Natural killer cell (primary cell): Measurements from ENCODE around the gene TMEM236. TPM values are rescaled to one million over a fixed set of nuclear protein-coding genes. Genes with fewer than 3 reads are reported as not detected.

ENCODE experiments used
- ATAC-seq, 3 donors: fragments of 150-1000 bp in 2 of 3; fragments of 200-7000 bp in 1 of 3; cut with Tn5 transposase; 1 replicate in 1 of 3; 2 replicates in 2 of 3; pipeline ENCODE4 v1.10.0; 2021; ENCODE audit warnings: mild to moderate bottlenecking in 2 of 3, moderate library complexity in 2 of 3
- DNase-seq, 2 donors: peaks; one replicate each; pipeline versions ENCODE4 v3.0.0 to v3.0.0-alpha.2; 2013 to 2021; ENCODE audit warnings: mixed read lengths in 1 of 2
- H3K27ac ChIP-seq: one replicate; pipeline ENCODE4 v1.5.1; 2013; ENCODE audit warnings: mild to moderate bottlenecking, low read length
- H3K27me3 ChIP-seq: one replicate; pipeline ENCODE4 v1.6.1; 2013; ENCODE audit warnings: low read length; ENCODE audit not compliant: control insufficient read depth, insufficient read depth
- H3K36me3 ChIP-seq: one replicate; pipeline ENCODE4 v1.6.1; 2013; ENCODE audit warnings: low read length; ENCODE audit not compliant: control insufficient read depth, insufficient read depth
- H3K4me1 ChIP-seq: one replicate; pipeline ENCODE4 v1.6.1; 2013; ENCODE audit warnings: low read length; ENCODE audit not compliant: control insufficient read depth, insufficient read depth
- H3K4me3 ChIP-seq: one replicate; pipeline ENCODE4 v1.5.1; 2013; ENCODE audit warnings: low read length
- H3K9me3 ChIP-seq: one replicate; pipeline ENCODE4 v1.6.1; 2013; ENCODE audit warnings: low read length; ENCODE audit not compliant: control insufficient read depth, insufficient read depth
- H3K27ac Mint-ChIP-seq, 2 donors: one replicate each; pipeline ENCODE4 v1.8.0; 2022; ENCODE audit warnings: mild to moderate bottlenecking in 2 of 2, mixed read lengths in 2 of 2, moderate library complexity in 1 of 2
- H3K27me3 Mint-ChIP-seq, 2 donors: one replicate each; pipeline ENCODE4 v1.8.0; 2022; ENCODE audit warnings: low read depth in 2 of 2, mixed read lengths in 2 of 2
- H3K36me3 Mint-ChIP-seq: one replicate; pipeline ENCODE4 v1.8.0; 2022; ENCODE audit warnings: mixed read lengths
- H3K4me1 Mint-ChIP-seq, 2 donors: one replicate each; pipeline ENCODE4 v1.8.0; 2022; ENCODE audit warnings: mixed read lengths in 2 of 2
- H3K4me3 Mint-ChIP-seq: one replicate; pipeline ENCODE4 v1.8.0; 2022; ENCODE audit warnings: mild to moderate bottlenecking, moderate library complexity, mixed read lengths
- H3K9me3 Mint-ChIP-seq, 2 donors: one replicate each; pipeline ENCODE4 v1.8.0; 2022; ENCODE audit warnings: mixed read lengths in 2 of 2
- CTCF ChIP-seq: fragments of 200-600 bp; IDR thresholded peaks from one replicate; pipeline ENCODE4 v1.8.0; 2022; ENCODE audit warnings: antibody characterized with exemption
- WGBS: methylation state at CpG from one replicate; pipeline ENCODE4 v1.1.7; 2013; ENCODE audit warnings: missing lambda C conversion rate; ENCODE audit not compliant: insufficient coverage; 5-methylcytosine and 5-hydroxymethylcytosine counted together
- intact Hi-C: fragments of 100-400 bp; cut with micrococcal nuclease; formaldehyde crosslinking; loops from one replicate; pipeline ENCODE4 v1.14.2; 2022
- total RNA-seq, 4 donors: library from RNA; stranded (reverse); fragments of 120-200 nt in 1 of 4; gene quantifications; one replicate each; pipeline versions ENCODE4 v1.2.3 to v1.2.4, GENCODE V29; 2013 to 2022

TMEM236 gene
- total RNA-seq, 3 donors from 2014 or later (not counting 1 experiment from before 2014, with no cell fraction given): 0.16 to 0.20 (median 0.16) TPM

DNA sequence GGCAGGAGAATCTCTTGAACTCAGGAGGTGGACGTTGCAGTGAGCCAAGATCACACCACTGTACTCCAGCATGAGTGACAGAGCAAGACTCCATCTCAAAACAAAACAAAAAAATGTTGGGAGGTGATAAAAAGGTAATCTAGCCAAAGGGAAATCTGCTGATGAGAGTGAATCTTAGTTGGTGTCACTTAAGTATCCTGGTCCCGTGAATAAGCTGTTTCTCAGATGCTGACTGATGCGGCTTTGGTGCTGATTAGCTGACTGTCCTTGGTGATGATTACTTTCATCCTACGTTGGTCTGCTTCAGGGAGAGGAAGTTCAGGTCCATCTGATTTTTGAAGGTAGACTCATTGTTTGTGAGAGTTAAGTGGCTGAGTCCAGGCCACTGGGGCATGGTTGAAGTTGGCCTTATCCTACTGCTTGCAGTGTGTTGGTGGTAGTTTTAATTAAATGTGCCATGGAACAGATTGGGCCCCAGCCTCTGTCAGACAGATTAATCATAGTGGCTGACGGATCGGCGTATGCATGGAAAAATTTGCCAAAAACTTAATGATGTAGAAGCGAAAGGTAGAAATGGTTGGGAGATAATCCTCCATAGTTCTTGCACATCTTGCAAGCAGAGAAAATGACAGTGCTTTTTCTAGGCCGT lies 17.4 kb upstream of the TMEM236 start:
- H3K27ac ChIP-seq: no peak overlapping the region
- WGBS: 88% methylated on average over 9 of the region's 9 CpGs
- ATAC-seq (no peak), DNase-seq (no peak)
- H3K9me3 Mint-ChIP-seq: no peaks in the 10 kb centered on the region
- no peak for TF ChIP-seq CTCF
- peaks cover 0 to 4% of the 10 kb centered on the region in 2 donors for H3K4me1 Mint-ChIP-seq
- no peak overlapping the region for H3K27ac Mint-ChIP-seq
- no peaks in the 10 kb centered on the region for H3K27me3 Mint-ChIP-seq
- H3K36me3 ChIP-seq: no peaks in the 10 kb centered on the region
- intact Hi-C loops: no loop called here
- no peaks in the 10 kb centered on the region for H3K9me3 ChIP-seq
- H3K4me3 ChIP-seq: no peak overlapping the region
- no peaks in the 10 kb centered on the region for H3K4me1 ChIP-seq
- no peaks in the 10 kb centered on the region for H3K36me3 Mint-ChIP-seq
- H3K4me3 Mint-ChIP-seq: no peak overlapping the region
- no peaks in the 10 kb centered on the region for H3K27me3 ChIP-seq

DNA sequence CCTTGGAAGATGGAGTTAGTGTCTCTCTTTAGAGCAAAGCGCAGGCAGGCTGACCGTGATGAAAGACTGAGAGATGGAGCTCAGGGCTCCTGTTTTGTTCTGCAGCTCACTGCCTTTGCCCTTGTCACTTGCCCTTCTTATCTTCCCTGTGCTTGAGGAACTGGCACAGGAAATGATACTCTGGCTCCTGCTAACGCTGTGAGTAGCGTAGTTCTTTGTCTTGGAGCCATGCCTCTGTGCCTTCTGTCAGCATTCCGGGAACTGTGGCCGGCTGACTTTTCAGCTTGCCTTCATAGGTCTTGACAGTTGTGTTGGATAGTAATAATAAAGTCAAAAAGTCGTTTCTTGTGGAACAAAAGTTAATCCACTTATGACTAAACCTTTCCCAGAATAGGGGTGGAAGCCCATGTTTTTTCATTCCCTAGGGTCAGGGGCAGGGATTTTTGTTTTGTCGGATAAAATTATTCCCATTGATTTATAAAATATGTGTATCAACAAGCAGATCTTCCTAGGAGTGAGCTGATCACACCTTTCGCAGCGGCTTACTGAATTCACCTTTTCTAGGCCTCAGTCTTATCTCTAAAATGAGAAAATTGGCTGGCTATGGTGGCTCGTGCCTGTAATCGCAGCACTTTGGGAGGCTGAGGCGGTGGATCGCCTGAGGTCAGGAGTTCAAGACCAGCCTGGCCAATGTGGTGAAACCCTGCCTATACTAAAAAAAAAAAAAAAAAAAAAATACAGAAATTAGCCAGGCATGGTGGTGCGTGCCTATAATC lies 16.6 kb upstream of the TMEM236 start:
- Mint-ChIP-seq H3K27me3 (no peaks in the 10 kb centered on the region), H3K36me3 (no peaks in the 10 kb centered on the region), H3K9me3 (no peaks in the 10 kb centered on the region), H3K27ac (no peak overlapping the region), H3K4me3 (no peak overlapping the region), H3K4me1 (peaks cover 0 to 4% of the 10 kb centered on the region in 2 donors)
- Histone ChIP-seq H3K9me3 (no peaks in the 10 kb centered on the region), H3K4me1 (no peaks in the 10 kb centered on the region), H3K36me3 (no peaks in the 10 kb centered on the region), H3K27ac (no peak overlapping the region), H3K27me3 (no peaks in the 10 kb centered on the region), H3K4me3 (no peak overlapping the region)
- ATAC-seq (no peak), DNase-seq (no peak)
- intact Hi-C loops: no loop called here
- TF ChIP-seq CTCF: no peak
- 66% methylated on average over 14 of the region's 15 CpGs for WGBS

- H3K27me3 ChIP-seq: no peaks in the 10 kb centered on the region
- no peak overlapping the region for H3K27ac Mint-ChIP-seq
- intact Hi-C loops: no loop called here
- no peak overlapping the region for H3K4me3 ChIP-seq
- no peaks in the 10 kb centered on the region for H3K36me3 ChIP-seq
- H3K4me1 ChIP-seq: no peaks in the 10 kb centered on the region
- ATAC-seq: no peak
- DNase-seq: no peak
- WGBS: 100% methylated on average over 2 of the region's 2 CpGs
- H3K4me1 Mint-ChIP-seq: peaks cover 0 to 4% of the 10 kb centered on the region in 2 donors
- no peaks in the 10 kb centered on the region for H3K27me3 Mint-ChIP-seq
- no peak for TF ChIP-seq CTCF
- no peaks in the 10 kb centered on the region for H3K36me3 Mint-ChIP-seq
- H3K4me3 Mint-ChIP-seq: no peak overlapping the region
- no peak overlapping the region for H3K27ac ChIP-seq
- H3K9me3 Mint-ChIP-seq: no peaks in the 10 kb centered on the region
- H3K9me3 ChIP-seq: no peaks in the 10 kb centered on the region
Measured at GRCh38 chr10:17736223-17736622, 15.8 kb upstream of the TMEM236 start.
